HL-60/S4 (cell line): Measurements from ENCODE around the gene SRD5A3.

ENCODE experiments used
- in situ Hi-C: fragments of 300-500 bp; cut with MboI; formaldehyde crosslinking; loops from 2 replicates; pipeline ENCODE4 v1.14.3; 2022; ENCODE audit warnings: low sequenced_read_pairs

The SRD5A3 gene

GRCh38 chr4:55398966-55399365 lies 52.9 kb downstream of the SRD5A3 start:
- in situ Hi-C loops, result no loop called here

- in situ Hi-C loops, result no loop called here
Observed at GRCh38 chr4:55399581-55399980, 53.5 kb downstream of the SRD5A3 start.

- in situ Hi-C loops, result no loop called here
Observed at GRCh38 chr4:55405073-55405472, 59.0 kb downstream of the SRD5A3 start.

- in situ Hi-C loops, result no loop called here
Observed at GRCh38 chr4:55406545-55406944, 60.5 kb downstream of the SRD5A3 start.

- in situ Hi-C loops, result no loop called here
Observed at GRCh38 chr4:55407119-55407518, 61.1 kb downstream of the SRD5A3 start.

- in situ Hi-C loops, result no loop called here
Observed at GRCh38 chr4:55407764-55408163, 61.7 kb downstream of the SRD5A3 start.

GRCh38 chr4:55409468-55410171 lies 63.6 kb downstream of the SRD5A3 start:
- in situ Hi-C loops, result no loop called here

GRCh38 chr4:55410431-55410830 lies 64.4 kb downstream of the SRD5A3 start:
- in situ Hi-C loops, result no loop called here

GRCh38 chr4:55411621-55412020 lies 65.6 kb downstream of the SRD5A3 start:
- in situ Hi-C loops, result no loop called here

GRCh38 chr4:55416176-55416575 lies 70.1 kb downstream of the SRD5A3 start:
- in situ Hi-C loops, result no loop called here
